GM19324 (cell line): Measurements from ENCODE around the gene TOM1L2.

Experiments used
- ATAC-seq: cut with Tn5 transposase; IDR thresholded peaks from one replicate; pipeline ENCODE4 v1.9.1; 2021; ENCODE audit warnings: mild to moderate bottlenecking, moderate library complexity; ENCODE audit not compliant: unreplicated experiment, low FRiP score

TOM1L2 gene

DNA sequence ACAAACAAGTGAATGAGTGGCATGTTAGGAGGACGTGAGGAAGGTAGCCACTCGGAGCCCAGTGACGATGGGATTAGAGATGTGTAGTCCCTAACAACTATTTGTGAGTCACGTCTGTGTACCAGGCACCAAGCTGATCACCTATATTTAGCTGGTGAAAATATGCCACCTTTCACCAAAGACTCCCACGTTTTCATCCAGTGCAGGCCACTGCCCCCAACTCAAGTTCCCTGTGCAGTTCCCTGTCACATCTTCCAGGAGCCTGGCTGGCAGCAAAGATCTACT lies 67.2 kb downstream of the TOM1L2 start:
- no peak for ATAC-seq

DNA sequence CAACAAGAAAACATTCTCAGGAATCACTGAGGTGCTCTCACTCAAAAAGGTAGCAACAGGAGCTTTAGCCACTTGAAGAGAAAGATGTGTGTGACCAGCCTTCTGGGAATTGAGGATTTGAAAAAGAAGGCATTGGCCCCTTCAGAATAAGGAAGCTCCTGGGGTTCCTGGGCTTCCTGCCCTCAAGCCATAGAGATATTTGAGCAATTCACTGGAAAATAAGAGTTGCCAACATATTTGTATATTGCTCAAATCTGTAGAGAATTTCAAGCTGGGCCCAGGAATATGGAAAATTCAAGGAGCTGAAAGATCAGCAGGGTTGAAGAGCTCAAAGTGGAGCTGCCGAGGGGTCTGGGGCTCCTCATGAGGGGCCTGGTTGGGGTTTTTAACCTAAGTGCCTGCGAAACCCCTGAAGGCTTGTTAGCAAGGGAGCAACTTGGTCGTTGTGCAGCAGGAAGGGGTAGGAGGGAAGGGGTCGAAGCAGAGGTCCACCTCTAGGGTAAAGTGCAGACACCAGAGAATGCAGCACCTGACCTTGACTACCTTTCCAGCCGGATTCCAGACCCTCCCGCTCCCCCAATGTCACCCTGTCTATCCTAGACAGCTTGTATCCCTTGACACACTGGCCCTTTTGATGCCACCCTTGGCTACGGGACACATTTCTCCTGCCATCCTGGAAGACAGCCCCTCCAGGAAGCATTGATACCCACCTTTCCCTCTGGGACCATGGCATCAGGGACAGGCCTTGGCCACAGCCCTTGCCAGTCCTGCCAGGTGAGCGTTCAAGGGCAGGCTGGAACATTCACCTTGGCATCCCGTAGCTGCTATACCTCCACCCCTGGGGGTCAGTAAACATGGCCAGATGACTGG lies 67.8 kb downstream of the TOM1L2 start:
- ATAC-seq: no peak

DNA sequence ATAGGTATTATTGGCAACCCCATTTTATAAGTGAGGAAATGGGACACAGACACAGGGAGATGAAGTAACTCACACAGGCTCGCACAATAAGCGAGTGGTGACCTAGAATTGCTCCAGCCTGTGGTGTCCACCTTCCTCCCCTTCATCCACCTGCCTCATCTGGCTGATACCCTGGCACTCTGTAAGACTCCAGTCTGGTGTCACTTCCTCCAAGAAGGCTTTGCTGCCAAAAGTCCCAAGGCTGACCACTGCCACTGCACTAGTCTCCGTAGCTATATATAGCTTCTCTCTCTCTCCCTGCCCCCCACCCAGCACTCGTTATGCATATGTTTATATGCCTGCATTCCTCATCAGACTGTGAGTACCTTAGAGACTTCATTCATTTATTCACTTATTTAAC lies 69.3 kb downstream of the TOM1L2 start:
- no peak for ATAC-seq

DNA sequence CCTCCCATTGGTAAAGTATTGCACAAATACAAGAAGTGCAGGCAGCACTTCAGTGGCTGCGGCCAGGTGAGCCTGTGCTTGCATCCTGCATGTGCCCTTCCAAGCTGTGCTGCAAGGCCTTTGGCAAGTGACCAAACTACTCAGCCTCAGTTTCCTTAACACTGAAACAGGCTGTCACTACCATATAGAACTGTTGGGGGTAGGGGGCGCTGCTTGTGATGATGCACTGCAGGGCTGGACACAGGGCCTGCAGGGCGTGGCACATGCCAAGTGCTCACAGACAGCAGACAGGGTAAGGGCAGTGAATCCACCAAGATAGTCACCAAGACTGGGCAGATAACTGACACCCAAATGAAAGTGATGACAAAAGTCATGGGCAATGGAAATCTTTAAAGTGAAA lies 69.8 kb downstream of the TOM1L2 start:
- no peak for ATAC-seq

DNA sequence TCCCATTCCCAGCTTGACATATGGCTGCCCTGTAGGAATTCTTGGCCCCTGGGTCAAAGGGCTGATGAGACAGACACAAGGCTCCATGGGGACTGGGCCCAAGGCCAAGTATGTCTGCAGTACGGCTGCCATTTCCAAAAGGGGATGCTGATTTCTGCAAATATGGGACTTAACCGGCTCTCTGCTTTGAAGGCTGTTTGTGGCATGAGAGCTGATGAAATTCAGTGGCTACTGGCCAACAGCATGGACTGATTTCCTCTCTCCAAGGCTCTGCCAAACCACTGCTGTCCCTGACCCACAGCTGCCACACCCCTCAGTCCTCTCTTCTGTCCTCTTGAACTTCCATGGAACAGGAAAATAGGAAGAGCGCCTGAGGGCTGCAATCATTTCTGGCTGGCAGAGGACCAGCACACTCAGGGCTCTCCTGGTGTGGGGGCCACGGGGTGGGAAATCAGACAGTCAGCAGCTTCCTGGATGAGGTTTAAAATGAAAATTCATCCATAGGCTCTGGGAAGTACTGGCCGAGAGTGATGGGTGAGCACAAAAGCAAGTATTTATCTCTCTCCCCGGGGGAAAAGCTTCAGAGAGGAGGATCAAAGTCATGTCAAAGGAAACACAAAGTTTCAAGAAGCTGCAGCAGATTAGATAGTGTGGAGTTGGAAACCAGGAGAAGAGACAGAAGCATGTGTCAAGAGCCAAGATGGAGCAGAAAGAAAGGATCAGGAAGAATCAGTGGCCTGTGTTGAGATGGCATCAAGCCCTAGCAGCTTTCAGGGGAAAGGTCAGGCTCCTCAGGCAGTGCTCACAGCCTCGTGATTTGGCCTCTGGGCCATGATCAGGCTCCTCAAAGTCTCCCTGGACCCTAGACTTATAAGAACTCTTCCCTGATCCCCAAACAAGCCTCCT lies 71.3 kb downstream of the TOM1L2 start:
- no peak for ATAC-seq

DNA sequence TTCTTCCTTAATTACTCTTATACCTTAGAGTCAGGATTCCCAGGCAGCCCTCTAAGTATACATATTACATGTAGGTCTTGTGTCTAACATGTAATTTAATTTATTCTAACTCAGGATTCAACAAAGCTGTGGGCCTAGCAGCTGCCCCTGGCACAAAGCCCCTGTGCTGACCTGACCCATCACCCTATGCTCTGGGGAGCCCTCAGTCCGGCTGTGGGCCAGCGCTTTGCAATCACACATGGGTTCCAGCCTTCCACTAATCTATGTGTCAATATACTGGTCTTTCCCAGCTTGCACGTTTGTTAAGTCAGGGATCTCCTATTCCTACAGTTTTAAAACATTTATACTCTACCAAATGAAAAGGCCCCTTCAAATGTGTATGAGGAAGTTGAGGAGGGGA lies 72.7 kb downstream of the TOM1L2 start:
- no peak for ATAC-seq

DNA sequence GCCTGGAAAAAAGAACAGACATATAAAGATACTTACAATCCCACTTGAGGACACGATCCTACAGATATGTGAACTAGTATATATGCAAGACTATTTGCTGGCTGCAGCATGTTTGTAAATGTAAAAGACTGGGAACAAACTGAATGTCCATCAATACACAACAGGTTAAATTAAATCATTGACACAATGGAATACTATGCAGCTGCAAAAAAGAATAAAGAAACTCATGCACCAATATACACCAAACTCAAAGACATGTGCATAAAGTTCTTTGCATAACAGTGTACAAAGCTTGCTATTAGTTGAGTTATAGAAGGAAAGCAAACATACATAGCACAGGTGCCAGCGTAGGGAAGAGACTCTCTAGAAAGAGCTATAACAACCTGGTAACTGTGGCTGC lies 73.5 kb downstream of the TOM1L2 start:
- no peak for ATAC-seq

DNA sequence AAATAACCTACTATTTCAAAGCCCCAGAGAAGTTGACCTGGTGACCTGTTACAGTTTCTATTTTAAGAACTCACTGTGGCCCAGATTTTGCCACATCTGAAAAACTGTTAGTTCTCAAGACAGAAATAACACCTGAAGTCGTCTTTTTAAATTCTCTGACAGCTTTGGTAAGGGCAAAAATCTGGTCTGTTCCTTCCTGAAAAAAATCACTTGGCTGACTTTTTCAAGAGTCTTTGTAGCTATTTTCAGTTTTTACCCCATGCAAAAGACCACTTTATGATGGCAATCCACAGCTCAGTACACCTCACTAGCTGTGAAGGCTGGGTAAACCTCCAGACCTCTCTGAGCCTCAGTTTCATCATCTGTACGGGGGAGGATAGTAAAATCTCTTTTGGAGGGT lies 74.8 kb downstream of the TOM1L2 start:
- peak; percentile 42 for ATAC-seq

DNA sequence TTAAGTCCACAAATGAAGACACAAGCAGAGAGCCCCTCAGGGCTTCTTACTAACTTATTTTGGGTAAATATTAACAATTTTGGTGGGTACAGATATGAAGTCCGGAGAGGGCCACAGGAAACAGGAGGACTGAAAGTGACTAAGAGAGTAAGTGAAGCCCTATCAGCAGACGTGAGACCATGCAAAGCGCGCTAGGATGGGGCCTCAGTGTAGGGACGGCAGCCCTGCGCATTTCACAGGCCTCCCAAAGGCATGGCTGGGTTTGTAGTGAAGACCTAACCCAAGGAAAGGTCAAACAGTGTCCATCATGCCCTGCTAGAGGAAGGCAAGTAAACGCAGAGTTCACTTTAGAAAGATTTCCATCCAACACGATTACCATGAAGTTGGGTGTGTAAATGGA lies 75.5 kb downstream of the TOM1L2 start:
- ATAC-seq: no peak

DNA sequence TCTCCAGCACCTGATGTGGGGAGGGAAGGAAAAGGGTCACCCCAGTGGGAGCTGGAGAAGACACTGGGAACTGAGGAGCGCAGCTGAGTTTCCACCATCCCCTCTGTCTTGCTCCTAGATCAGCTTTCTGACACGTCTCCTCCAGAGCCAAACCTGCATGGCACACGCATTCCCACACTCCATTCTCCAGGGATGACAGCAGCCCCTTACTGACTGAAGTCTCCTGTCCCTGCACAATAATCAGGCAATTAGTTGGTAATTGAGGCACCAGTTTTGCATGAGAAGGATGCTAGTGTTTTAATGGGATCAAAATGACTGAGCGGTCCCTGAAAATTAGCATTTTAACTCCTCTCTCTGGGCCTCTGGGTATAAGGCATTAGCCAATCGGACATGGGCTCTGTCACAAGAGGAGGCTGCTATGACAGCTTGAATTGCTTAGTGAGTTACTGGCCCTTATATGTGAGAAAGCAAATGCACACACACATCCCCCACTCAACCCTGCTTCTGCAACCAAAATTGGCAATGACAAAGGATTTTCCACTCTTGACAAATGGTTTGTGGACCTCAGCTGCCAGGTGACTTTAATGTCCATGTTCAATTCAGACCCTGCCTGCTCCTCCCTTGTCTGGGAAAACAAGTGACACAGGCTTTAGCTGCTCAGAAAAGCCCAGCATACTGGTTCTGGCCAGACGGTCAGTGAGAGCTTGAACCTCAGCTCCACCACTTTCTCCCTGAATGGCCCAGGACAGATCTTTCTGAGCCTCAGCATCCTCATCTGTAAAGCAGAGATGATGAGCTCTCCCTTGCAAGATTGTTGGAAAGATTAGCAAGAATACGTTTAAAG lies 78.2 kb downstream of the TOM1L2 start:
- ATAC-seq: no peak

DNA sequence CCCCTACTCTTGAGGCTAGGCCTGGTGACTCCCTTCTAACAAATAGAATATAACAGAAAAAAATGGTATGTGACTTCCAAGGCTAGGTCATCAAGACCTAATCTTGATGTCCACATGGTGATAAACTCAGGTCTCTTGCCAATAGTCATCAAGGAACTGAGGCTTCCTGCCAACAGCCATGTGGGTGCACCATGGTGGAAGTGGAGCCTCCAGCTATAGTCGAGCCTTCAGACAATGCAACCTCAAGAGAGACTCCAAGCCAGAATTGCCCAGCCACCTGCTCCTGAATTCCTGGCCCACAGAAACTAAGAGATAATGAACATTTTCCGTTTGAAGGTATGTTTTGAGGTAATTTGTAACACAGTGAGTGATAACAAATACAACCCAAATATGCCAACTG lies 79.5 kb downstream of the TOM1L2 start:
- ATAC-seq: no peak

DNA sequence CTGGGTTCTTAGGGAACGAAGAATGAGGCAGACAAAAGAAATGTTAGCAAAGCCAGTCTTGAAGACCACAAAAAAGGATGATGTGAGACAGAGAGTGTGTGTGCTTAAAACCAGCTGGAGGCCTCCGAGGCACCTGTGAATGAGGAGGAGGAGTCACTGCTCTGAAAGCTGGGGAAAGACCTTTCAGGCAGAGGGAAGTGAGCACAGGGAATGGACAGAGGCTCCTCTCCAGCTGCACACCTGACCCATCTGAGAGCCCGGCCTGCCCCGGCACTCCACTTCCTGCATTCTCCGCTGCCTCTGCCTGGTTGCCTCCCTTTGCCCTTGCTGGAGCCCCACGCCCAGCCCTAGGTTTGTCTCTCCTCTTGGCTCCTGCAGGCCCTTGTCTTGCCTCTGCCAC lies 80.2 kb downstream of the TOM1L2 start:
- no peak for ATAC-seq

DNA sequence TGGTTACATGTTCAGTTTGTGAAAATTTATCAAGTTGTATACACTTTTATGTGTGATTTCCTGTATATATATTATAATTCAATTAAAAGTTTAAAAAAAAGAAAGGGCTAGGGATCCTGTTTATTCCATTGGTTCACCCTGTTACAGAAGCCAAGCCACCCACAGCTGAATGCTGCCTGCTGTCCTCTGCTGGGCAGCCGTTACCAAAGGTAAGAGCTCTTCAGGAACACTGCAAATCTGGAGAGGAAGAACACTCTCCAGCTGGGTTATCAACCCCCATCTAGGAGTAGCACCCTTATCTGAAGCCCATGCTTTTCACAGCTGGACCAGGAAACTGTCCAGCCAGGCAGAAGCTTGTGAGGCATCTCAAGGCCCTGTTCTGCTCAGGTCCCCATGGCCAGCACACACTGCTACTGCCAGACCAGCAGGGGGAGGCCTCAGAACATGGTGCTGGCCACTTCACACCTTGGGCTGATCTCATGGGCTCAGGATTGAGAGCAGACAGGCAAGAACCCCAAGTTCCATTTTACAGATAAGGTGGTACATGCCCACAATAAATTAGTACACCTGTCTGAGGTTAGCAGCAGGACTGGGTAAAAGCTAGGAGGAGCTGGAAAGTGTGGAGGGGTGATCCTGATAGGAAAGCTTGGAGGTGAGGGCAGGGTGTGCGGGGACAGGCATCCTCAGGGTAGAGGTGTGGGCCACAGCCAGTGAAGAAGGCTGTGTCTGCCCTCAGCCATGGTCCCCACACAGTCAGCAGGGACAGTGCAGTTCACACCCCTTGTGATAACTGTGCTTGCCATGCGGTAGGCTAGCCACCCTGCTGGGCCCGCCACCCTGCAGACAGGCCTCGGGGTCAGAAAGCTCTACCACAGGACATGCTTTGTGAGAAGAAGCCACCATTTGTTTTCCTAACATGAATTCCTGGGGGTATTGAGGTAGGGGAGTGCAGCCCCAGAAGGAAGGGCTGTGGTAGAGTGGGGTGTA lies 81.1 kb downstream of the TOM1L2 start:
- no peak for ATAC-seq

DNA sequence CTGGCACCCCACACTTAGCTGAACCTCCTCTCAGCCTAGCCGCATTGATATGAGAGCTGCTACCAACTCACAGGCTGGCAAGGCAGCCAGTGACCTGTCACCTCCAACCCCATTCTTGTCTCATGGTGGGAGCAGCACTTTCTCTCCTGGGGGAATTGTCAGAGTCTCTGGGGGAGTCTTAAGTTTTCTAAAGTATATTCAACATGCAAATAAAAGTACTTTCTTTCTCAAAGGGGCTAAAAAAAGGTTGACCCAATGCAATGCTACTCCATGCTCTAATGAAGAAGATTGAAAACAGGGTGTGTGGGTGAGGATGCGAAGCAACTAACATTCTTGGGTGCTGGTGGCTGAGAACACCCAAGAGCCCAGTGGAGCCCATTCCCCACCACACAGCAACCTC lies 82.3 kb downstream of the TOM1L2 start:
- ATAC-seq: no peak

DNA sequence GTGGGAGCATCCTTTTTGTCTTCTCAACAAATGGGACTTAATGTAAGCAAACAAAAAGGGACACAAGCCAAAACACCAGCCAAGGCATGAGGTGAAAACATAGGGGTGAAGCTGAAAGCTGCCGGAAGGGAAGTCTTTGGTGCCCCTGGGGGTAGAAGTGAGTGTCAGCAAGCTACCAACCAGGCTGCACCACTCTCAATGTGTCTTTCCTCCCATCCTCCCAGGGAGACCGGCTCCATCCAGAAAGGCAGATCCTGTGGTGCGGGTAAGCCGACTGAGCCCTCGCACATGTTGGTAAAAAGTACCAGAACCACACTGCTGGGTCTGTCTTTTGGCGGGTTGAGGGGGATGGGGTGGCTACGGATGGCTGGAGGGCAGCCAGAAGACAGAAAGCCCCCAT lies 83.4 kb downstream of the TOM1L2 start:
- ATAC-seq: no peak

DNA sequence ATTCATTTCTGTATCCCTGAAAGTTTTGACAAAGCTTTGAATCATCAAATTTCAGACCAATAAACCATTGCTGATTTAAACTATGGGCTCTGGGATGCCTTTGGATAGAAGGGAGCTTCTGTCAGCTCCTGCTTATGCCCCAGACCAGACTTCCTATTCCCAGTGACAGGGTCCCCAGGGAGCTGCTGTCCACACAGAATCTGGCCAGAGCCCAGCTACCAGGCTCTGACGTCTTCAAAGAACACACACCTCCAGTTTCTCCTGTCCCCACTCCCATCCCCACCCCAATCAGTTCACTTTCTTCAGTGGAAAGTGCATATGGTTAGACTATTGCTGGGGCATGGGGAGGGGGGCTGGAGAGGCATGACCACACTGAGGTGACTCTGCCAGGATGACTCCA lies 83.8 kb downstream of the TOM1L2 start:
- ATAC-seq: no peak

DNA sequence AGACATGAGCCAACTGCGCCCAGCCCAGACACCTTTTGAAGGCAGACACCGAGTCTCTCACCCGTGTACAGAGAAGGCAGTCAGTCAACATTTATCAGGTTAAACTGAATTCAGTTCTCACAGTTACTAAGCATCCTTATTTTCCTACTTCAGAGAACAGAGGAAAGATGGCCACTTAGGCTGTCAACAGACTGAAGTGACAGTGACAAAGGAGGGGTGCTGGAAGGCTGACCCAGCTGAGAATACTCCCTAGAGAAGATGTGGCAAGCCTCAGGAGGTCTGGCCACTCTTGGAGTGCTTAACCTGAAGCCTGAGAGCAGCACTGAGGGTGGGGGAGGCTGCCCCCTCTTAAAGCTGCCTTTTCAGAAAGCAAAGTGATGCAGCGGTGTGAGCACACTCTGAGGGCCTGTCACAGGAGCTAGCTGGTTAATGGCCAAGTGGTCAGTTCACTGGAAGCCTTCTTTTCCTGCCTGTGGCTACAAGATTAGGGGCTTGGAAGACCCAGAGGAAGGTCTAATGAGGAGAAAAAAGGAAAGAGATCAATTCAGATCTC lies 84.4 kb downstream of the TOM1L2 start:
- ATAC-seq: no peak

DNA sequence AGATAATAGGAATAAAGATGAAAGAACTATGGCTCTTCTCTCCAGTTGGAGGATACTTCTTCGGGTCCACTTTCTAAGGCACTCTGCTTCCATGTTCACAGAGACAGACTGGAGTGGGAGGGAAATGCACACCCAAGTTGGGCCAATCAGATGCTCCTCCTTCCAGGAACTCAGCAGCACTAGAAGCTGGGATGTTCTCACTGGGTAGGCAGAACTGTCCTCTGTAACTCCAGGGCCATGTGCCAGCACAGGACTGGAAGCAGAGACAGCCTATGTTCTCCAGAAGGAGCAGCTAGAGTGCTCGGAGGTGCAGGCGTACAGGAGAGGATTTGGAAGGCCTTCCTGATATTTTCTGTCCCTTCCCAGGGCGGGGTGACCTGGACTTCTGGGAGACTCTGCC lies 85.5 kb downstream of the TOM1L2 start:
- no peak for ATAC-seq

DNA sequence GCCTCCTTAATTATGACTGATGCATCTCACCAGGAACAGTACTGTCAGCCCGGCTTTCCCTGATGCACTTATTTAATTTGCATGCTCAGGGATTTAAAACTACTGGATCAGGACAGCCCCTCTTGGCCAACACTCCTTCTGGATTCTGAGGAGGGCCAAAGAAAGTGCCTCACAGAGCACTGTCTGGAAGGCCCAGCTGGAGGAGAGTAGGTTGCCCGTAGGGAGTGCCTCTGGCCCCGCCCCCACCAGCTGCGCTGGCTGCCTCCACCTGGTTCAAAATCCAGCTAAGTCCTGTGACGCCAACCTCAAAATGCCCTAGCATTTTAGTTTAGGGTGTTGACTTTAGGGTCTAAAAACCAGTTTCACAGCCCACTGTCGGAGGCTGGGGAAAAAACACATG lies 86.0 kb downstream of the TOM1L2 start:
- no peak for ATAC-seq
